ENCODE results near the gene CD320.
"Not testable (repeated sequence)": the region's sequence is repeated elsewhere in the genome, so short reads cannot be mapped to it uniquely, and the experiment has no call there.

CD320 gene

GRCh38 chr19:8306235-8307054 lies 1.7 kb downstream of the CD320 start:
- DNase-seq, result no peak

DNA sequence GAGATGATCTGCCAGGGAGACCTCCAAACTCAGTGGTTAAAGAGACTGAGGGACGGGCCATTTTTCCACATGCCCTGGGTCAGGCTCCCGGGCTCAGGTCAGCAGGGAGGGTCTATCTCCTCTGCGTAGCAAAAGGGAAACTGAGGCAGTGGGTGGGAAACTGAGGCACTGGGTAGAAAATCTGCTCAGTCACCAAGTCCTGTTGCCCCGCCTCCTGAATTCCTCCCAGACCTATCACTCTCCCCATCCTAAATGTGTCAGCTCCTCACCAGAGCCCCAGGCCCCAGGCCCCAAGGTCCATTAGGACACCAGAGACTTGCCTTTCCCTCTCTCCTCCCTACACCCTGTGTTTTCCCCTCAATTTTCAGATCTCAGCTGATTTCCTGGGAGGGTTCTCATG lies 2.4 kb downstream of the CD320 start:
- DNase-seq, result no peak

DNA sequence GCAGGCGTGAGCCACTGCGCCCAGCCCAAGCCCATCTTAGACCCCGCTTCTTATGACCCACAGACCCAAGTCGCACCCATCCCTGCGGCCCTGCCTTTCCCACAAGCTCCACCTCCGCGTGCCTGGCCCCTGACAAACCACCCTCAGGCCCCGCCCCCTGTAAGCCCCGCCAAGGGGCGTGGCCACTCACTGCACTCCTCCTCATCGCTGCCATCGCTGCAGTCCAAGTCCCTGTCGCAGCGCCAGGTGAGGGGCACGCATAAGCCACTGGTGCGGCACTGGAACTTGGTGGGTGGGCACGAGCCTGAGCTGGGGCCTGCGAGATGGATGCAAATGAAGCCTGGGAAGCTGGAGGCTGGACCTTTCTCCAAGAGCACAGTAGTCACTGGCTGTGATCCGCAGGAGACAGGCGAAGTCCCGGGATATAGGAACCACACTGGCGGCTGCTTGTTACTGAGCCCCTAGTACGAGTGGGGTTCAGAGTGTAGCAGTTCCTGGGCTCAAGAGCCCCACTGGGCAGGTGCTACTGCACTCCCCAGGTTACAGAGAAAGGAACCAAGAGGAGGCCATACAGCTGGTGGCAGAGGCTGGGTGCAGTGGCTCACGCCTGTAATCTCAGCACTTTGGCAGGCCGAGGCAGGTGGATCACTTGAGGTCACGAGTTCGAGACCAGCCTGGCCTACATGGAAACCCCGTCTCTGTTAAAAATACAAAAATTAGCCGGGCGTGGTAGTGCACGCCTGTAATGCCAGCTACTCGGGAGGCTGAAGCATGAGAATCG lies 3.1 kb downstream of the CD320 start:
- DNase-seq, result no peak

GRCh38 chr19:8302734-8303133 lies 5.4 kb downstream of the CD320 start:
- no peak for DNase-seq

- no peak for DNase-seq
Measured at GRCh38 chr19:8302357-8302691, 5.8 kb downstream of the CD320 start.

- not testable (repeated sequence) for DNase-seq
Measured at GRCh38 chr19:8291337-8291736, 16.8 kb downstream of the CD320 start.

DNA sequence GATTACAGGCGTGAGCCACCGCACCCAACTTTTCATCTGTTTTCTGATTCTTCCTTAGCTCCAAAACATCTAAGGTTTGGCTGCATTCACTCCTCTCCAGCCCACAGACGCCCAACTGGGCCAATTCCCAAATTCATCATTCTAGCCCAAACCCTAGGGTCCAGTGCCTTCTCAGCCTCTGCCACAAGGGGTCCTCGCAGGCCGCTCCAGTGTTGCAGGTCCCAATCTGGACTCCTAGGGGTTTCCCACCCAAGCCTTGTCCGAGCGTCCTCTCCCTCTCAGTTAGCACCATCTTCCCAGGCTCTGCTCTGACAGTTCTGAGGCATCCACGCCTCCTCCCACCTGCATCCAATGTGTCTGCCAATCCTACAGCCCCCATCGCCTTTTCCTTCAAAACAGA lies 31.6 kb downstream of the CD320 start:
- not testable (repeated sequence) for DNase-seq

DNA sequence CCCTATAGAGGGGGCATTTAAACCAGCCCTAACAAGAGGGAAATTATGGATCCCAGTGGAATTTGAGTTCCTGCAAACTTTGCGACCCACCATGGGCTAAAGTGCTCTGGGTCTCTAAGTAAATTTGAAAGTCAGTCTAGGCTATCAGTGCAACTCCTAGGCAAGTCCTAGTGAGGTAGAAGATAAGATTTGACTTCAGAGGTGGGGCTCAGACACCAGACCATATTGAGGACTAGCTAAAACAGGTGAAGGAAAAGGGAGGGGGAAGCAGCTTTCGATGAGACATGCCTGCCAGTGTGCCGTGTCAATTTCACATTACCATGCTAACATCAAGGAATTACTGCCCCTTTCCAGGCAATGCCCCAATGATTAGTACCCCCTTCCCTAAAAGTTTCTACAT lies 38.4 kb downstream of the CD320 start:
- no peak for DNase-seq

GRCh38 chr19:8265872-8266271 lies 42.3 kb downstream of the CD320 start:
- DNase-seq, result no peak

- not testable (repeated sequence) for DNase-seq
Measured at GRCh38 chr19:8264248-8264647, 43.9 kb downstream of the CD320 start.

GRCh38 chr19:8262431-8262830 lies 45.7 kb downstream of the CD320 start:
- no peak for DNase-seq

DNA sequence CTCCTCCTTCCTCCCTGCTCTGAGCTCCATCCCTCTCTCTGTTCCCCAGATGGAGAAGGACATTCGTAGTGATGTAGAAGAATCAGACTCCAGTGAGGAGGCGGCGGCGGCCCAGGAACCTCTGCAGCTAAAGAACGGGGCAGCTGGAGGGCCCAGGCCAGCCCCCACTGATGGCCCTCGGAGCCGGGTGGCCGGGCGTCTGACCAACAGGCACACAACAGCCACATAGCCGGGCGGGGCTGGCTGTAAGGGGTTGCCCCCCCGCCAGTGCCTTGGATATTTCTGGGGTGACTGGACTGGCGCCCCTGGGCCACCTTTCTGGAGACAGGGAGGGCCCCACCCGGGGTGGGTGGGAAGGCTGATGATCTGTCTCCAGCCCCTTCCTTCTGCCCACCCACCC lies 46.3 kb downstream of the CD320 start:
- no peak for DNase-seq

GRCh38 chr19:8261347-8261746 lies 46.8 kb downstream of the CD320 start:
- DNase-seq, result no peak

DNA sequence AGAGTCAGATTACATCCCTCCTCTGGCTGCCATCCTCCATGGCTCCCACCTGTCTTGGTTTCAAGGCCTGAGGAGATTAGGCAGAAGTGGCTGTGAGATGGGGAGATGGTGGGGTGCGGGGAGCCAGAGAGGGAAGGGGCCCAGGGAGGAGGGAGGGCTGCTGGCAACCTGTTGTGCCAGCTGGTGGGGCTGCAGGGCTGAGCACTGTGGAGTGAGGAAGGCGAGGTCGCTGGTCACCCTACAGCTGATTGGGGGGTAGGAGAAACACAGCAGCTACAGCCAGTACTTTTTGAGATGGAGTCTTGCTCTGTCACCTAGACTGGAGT lies 48.3 kb downstream of the CD320 start:
- DNase-seq, result no peak

DNA sequence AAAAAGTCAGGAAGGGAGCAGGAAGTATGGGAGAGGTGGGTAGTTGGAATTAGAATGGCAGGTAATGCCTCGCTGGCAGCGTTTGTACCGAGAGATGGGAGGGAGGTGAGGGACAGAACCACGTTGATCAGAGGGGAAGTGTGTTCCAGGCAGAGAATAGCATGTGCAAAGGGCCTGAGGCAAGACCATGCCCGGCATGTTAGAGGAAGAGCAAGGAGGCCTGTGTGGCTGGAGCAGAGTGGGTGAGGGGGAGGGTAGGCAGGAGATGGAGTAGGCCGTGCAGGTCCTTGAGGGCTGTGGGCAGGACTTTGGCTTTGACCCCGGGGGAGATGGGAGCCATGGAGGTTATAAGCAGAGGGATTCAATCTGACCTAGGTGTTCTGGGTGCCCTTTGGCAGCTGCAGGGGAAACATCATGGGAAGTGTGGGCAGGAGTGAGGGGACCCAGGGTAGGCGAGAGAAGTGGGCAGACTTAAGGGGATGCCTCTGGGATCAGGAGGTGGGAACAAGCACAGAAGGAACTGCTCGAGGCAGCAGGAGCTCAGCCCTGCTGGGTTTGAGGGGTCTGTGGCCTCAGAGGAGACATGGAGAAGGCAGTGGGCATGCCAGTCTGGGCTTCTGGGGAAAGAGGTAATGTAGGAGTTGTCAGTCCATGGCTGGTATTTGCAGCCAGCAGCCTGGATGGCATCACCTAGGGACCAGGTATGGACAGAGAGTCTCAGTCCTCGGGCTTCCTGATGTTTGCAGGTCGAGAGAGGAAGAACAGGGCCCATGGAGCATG lies 48.8 kb downstream of the CD320 start:
- DNase-seq, result no peak

GRCh38 chr19:8257052-8257443 lies 51.1 kb downstream of the CD320 start:
- no peak for DNase-seq

DNA sequence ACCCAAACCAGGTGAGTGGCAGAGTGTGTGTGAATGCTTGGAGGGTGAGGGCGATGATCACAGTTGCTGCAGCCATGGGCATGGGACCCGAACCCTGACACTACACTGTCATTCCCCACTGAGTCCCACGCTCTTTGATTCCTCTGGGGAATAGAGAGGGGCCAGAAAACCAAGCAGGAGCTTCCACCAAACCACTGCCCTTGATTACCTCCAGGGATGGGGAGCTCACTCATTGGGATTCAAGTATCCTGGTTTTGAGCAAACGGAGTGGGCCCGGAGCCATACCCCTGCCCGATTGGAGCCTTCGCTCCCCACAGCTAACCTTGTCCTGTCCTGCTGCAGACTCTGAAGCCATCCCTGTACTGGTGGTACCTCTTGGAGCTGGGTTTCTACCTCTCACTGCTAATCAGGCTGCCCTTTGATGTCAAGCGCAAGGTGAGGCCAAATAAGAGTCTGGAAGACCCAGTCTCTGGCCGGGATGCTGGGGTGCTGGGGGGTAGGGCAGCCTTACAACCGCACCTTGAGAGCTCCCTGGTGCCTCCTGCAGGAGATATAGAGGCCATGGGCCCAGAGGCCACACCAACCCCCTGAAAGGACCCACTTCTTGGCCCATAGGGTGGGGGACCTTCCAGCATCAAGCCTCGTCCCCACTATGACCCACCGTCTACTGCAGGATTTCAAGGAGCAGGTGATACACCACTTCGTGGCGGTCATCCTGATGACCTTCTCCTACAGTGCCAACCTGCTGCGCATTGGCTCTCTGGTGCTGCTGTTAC lies 51.7 kb downstream of the CD320 start:
- DNase-seq, result no peak

DNA sequence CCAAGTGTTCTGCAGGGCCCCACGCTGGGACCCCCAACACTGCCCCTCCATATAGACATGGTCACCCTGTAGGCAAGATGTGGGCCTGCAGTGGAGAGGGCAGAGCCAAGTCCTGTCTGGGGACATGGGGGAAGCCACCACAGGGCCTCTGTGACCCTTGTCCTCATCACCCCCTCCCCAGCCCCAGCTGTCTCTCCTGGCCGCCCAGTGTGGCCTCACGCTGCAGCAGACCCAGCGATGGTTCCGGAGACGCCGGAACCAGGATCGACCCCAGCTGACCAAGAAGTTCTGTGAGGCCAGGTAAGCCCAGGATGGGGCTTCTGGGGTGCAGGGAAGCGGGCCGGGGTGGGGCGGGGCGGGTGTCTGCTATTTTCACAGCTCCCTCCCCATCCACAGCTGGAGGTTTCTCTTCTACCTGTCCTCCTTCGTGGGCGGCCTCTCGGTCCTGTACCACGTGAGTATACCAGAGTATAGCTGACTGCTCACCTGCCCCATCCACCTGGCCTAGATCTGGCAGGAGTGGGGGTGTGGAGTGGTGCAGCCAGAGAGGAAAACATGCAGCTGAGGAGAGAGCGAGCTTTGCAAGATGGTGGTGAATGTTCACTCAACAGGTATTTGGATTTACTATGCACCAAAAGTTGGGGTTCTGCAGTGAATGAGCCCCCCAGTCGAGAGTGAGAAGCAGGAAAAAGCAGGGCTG lies 52.6 kb downstream of the CD320 start:
- DNase-seq, result no peak

- no peak for DNase-seq
Measured at GRCh38 chr19:8254286-8255001, 53.7 kb downstream of the CD320 start.

- no peak for DNase-seq
Measured at GRCh38 chr19:8253678-8254077, 54.5 kb downstream of the CD320 start.

DNA sequence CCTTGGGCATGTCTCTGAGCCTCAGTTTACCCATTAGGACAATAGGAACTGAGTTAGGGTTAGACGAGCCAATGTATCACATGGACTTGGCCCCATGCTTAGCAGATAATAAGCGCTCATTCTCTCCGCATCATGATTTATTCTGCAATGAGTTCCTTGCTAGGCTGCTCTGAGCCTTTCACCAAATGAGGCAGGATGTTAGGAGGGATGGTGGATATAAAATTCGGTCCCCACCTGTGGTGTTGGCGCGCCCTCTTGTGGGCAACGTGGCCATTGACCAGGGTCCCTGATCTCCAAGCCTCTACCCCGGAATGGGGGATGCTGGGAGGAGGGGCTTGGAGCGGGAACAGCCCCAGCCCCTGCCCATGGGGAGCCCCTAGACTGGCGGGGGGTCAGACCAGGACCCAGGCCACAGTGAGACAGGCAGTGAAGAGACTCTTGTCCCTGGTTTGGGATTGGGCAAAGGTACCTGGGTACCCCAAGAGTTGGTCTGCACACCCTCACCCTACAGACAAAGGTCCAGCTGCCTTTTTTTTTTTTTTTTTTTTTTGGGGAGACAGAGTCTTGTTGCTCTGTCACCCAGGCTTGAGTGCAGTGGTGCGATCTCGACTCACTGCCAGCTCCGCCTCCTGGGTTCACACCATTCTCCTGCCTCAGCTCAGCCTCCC lies 55.1 kb downstream of the CD320 start:
- peak in 1 of 2 experiments; percentile 57 for DNase-seq

Data from cerebellar nuclear complex (tissue), 1 donor.